ENCODE data around the gene AMIGO3. TPM values are rescaled to one million over a fixed set of nuclear protein-coding genes. Genes with fewer than 3 reads are reported as not detected.

AMIGO3 gene
- total and polyA plus RNA-seq, 10 of the 15 experiments (the other 5 are each of a cell fraction or from before 2014, with no cell fraction given) = 0.07 to 1.3 (median 0.44) TPM; not detected in 3

GRCh38 chr3:49727924-49728361 is 8.5 kb upstream of the AMIGO3 start:
- Histone ChIP-seq H3K9ac (ENCODE audit: control insufficient read depth, insufficient read depth, low read length) (no peak overlapping the region), H3K4me1 (ENCODE audit: control insufficient read depth, insufficient read depth, low read length) (peaks cover 8% of the 10 kb centered on the region), H3K36me3 (ENCODE audit: control insufficient read depth in 2 of 2, insufficient read depth in 2 of 2, low read length in 1 of 2) (peaks cover 0 to 19% of the 10 kb centered on the region in 2 experiments), H3K4me2 (ENCODE audit: control insufficient read depth, insufficient read depth) (no peak overlapping the region), H4K20me1 (ENCODE audit: control insufficient read depth, insufficient read depth) (no peaks in the 10 kb centered on the region), H3K9me3 (replicated peaks; ENCODE audit: control insufficient read depth, insufficient read depth, low read length) (no peaks in the 10 kb centered on the region), H2AFZ (ENCODE audit: control insufficient read depth, low read depth, low read length) (no peak overlapping the region), H3K4me3 (no peak overlapping the region), H3K79me2 (ENCODE audit: control insufficient read depth, insufficient read depth, low read length) (peaks cover 11% of the 10 kb centered on the region), H3K27me3 (replicated peaks in 1 of 2; ENCODE audit: control insufficient read depth in 2 of 2, insufficient read depth in 2 of 2, low read length in 1 of 2) (no peaks in the 10 kb centered on the region), H3K27ac (ENCODE audit: control insufficient read depth, insufficient read depth) (no peak overlapping the region)
- TF ChIP-seq ELK1 (IDR thresholded peaks at IDR 0.05; ENCODE audit: low read depth, low read length) = no peak
- TF ChIP-seq ASH2L (IDR thresholded peaks at IDR 0.05; ENCODE audit: borderline replicate concordance, low read depth) = no peak
- TF ChIP-seq CBFB (IDR thresholded peaks at IDR 0.05; ENCODE audit: low read depth) = no peak
- no peak for TF ChIP-seq TCF3 (IDR thresholded peaks at IDR 0.05; ENCODE audit: borderline replicate concordance, insufficient read depth, low read depth, low read length)
- no peak for TF ChIP-seq ZZZ3 (IDR thresholded peaks at IDR 0.05; ENCODE audit: control insufficient read depth, insufficient read length, low read depth)
- TF ChIP-seq SP1 (IDR thresholded peaks at IDR 0.05; ENCODE audit: low read depth, low read length) = no peak
- TF ChIP-seq IKZF2 (IDR thresholded peaks at IDR 0.05) = no peak
- ChIA-PET RAD21 (ENCODE audit: unreplicated experiment) (no interaction called here), CTCF (no interaction called here), POLR2A (no interaction called here), SMC1A (ENCODE audit: uncharacterized antibody, unreplicated experiment) (interaction anchor here (1.1 kb wide), 1 partner anchor 74 kb away, joined by 3 read pairs; no protein-coding TSS in a partner anchor)
- no peak for DNase-seq (ENCODE audit: low read depth, low spot score)
- 94% methylated on average over 15 of the region's 15 CpGs for WGBS (ENCODE audit: insufficient coverage, insufficient replicate concordance, low lambda C conversion rate, missing lambda C conversion rate)
- ATAC-seq = no peak
- no peak for FAIRE-seq
- in situ Hi-C loops (cut with MboI) (no loop called here), intact Hi-C loops (cut with micrococcal nuclease; ENCODE audit: unreplicated experiment) (no loop called here)
- no TSS peak for BruUV-seq (replicated peaks)

All from GM12878 (cell line).